Measurements from ENCODE around the gene WNK2.

WNK2 gene

GRCh38 chr9:93207326-93207814 is 23.4 kb downstream of the WNK2 start:
- Histone ChIP-seq H3K27ac (replicated peaks) (no peak overlapping the region), H3K27me3 (ENCODE audit: insufficient read depth, poor library complexity, severe bottlenecking) (peaks cover 3% of the 10 kb centered on the region), H3K4me3 (replicated peaks; ENCODE audit: insufficient read depth, low read length) (no peak overlapping the region)
- TF ChIP-seq, protein P1, sequence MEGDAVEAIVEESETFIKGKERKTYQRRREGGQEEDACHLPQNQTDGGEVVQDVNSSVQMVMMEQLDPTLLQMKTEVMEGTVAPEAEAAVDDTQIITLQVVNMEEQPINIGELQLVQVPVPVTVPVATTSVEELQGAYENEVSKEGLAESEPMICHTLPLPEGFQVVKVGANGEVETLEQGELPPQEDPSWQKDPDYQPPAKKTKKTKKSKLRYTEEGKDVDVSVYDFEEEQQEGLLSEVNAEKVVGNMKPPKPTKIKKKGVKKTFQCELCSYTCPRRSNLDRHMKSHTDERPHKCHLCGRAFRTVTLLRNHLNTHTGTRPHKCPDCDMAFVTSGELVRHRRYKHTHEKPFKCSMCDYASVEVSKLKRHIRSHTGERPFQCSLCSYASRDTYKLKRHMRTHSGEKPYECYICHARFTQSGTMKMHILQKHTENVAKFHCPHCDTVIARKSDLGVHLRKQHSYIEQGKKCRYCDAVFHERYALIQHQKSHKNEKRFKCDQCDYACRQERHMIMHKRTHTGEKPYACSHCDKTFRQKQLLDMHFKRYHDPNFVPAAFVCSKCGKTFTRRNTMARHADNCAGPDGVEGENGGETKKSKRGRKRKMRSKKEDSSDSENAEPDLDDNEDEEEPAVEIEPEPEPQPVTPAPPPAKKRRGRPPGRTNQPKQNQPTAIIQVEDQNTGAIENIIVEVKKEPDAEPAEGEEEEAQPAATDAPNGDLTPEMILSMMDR (IDR thresholded peaks at IDR 0.05; ENCODE audit: insufficient read depth, low read length), result no peak
- TF ChIP-seq GABPA (IDR thresholded peaks at IDR 0.05; ENCODE audit: low read depth), result no peak
- no peak for TF ChIP-seq REST (IDR thresholded peaks at IDR 0.05; ENCODE audit: insufficient replicate concordance, low read depth)
- no peak for TF ChIP-seq POLR2AphosphoS5 (IDR thresholded peaks at IDR 0.05; ENCODE audit: low read depth)
- TF ChIP-seq SPI1 (IDR thresholded peaks at IDR 0.05; ENCODE audit: borderline replicate concordance, low read depth), result no peak
- no peak for DNase-seq (ENCODE audit: low read depth in 1 of 2, low spot score in 1 of 2)

DNA sequence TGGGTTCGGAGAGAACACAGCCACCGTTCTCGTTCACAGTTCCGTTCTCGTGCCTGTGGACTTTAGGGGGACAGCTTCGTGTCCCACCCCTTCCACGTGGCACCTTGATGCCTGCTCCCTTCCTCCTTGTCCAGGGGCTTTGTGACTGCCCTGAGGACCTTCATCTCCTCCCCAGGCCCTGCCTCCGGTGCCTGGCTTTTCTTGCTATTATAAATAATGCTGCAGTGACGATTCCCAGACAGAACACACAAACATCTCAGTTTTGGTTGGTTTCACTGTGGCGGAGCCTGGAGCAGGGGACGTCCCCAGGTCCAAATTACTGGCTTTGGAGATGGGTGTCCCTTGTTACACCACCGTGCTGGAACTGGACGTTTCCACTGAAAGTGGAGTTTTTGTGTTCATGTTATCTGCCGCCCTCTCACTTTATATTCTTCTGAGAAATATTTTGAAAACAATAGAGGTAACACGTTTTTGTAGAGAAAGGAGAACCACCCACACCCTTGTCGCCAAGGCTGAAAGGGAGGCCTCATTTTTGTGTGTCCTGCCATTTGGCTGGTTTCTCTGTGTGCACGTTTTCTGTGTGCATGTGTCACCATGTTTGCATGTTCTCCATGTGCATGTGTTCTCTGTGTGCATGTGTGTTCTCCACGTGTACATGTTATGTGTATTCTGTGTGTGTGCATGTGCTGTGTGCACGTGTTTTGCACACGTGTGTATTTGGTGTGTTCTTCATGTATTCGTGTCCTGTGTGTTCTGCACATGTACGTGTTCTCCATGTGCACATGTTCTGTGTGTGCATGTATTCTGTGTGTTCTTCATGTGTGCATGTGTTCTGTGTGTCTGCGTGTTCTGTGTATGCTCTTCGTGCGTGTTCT is 24.2 kb downstream of the WNK2 start:
- TF ChIP-seq POLR2AphosphoS5 (IDR thresholded peaks at IDR 0.05; ENCODE audit: low read depth), result no peak
- no peak for TF ChIP-seq GABPA (IDR thresholded peaks at IDR 0.05; ENCODE audit: low read depth)
- TF ChIP-seq SPI1 (IDR thresholded peaks at IDR 0.05; ENCODE audit: borderline replicate concordance, low read depth), result no peak
- TF ChIP-seq REST (IDR thresholded peaks at IDR 0.05; ENCODE audit: insufficient replicate concordance, low read depth), result no peak
- TF ChIP-seq, protein P1 (IDR thresholded peaks at IDR 0.05; ENCODE audit: insufficient read depth, low read length), result no peak
- no peak overlapping the region for H3K27ac ChIP-seq (replicated peaks)
- DNase-seq (ENCODE audit: low read depth in 1 of 2, low spot score in 1 of 2), result no peak
- H3K27me3 ChIP-seq (ENCODE audit: insufficient read depth, poor library complexity, severe bottlenecking), result peaks cover 3% of the 10 kb centered on the region
- H3K4me3 ChIP-seq (replicated peaks; ENCODE audit: insufficient read depth, low read length), result no peak overlapping the region

- Histone ChIP-seq H3K27me3 (ENCODE audit: insufficient read depth, poor library complexity, severe bottlenecking) (no peaks in the 10 kb centered on the region), H3K4me3 (replicated peaks; ENCODE audit: insufficient read depth, low read length) (no peak overlapping the region), H3K27ac (replicated peaks) (no peak overlapping the region)
- DNase-seq (ENCODE audit: low read depth in 1 of 2, low spot score in 1 of 2), result no peak
- TF ChIP-seq SPI1 (IDR thresholded peaks at IDR 0.05; ENCODE audit: borderline replicate concordance, low read depth) (no peak), GABPA (IDR thresholded peaks at IDR 0.05; ENCODE audit: low read depth) (no peak), POLR2AphosphoS5 (IDR thresholded peaks at IDR 0.05; ENCODE audit: low read depth) (no peak), REST (IDR thresholded peaks at IDR 0.05; ENCODE audit: insufficient replicate concordance, low read depth) (no peak)
- TF ChIP-seq, protein P1 (IDR thresholded peaks at IDR 0.05; ENCODE audit: insufficient read depth, low read length), result no peak
These were observed 25.2 kb downstream of the WNK2 start for GRCh38 chr9:93209097-93209496.

Data from HL-60 (cell line).